Activated CD4-positive, alpha-beta T cell treated with anti-CD3 and anti-CD28 coated beads, Interleukin-2, amount 50 U/mL, for 16 hours (primary cell): ENCODE measurements around the gene COPZ2.
"Not testable (repeated sequence)": the region's sequence is repeated elsewhere in the genome, so short reads cannot be mapped to it uniquely, and the experiment has no call there.

Experiments
- DNase-seq: peaks from one replicate; pipeline ENCODE4 v3.0.0-alpha.2; 2020

COPZ2 gene

GRCh38 chr17:48055531-48056245, 18.1 kb upstream of the COPZ2 start:
- DNase-seq = peak; percentile 66

DNA sequence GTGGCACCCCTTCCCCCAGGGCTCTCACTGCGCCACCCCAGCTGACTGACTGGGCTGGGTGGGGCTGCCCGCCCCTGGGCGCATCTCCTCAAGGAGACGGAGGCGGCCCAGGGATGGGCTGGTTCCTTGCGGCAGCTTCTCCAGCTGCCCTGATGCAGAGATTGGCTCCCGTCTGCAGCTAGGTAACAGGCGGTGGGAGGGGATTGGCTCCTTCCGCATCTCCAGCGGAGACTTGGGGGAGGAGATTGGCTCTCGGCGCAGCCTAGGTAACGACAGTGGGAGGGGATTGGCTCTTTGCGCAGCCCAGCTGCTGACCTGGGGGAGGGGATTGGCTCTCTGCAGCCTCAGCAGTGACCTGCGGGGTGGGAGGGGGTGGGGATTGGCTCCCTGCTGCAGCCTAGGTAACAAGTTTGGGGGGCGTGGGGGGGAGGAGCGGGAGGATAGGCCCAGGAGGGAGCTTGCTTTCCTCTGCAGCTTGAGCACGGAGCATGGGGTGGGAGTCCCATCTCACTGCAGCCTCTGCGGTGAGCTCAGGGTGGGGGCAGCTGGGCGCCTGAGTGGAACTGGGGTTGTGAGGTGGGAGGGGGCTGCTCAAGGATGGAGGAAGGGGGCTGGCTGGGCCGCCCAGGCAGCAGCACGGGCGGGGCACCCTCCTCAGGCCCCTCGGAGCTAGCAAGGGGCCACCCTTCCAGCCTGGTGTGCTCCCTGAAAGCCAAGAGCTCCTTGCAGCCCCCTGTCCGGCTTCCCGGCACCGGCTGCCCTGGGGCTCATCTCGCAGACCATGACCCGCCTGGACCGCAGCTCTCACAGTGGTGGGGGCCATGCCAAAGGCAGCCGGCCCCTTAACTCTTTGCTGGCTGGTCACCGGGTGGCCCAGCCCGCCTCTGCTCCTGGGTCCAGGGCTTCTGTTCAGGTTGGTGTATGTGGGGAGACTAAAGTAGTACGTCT, 16.9 kb upstream of the COPZ2 start:
- no peak for DNase-seq

DNA sequence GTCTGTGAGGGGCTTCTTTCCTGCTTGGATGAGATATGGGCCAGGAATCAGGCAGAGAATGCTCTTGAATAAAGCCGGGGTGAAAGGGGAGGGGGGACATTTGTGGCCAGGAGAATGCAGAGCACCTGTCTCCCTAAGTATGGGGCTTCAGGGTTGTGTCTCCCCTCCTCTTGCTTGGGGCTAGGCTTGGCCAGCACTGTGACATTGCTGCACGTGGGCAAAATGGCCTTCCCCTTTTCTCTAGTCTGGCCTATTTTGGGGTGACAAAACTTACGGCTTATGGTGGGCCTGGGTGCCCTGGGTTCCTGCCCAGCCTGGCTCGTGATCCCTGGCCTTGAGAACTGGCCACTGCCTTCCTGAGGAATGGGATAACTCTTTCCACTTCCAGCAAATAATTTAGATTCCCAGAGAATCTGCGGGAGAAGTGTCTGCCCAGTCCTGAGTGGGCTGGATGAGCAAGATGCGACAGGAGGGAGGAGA, 16.2 kb upstream of the COPZ2 start:
- no peak for DNase-seq

GRCh38 chr17:48052956-48053757, 15.6 kb upstream of the COPZ2 start:
- no peak for DNase-seq

DNA sequence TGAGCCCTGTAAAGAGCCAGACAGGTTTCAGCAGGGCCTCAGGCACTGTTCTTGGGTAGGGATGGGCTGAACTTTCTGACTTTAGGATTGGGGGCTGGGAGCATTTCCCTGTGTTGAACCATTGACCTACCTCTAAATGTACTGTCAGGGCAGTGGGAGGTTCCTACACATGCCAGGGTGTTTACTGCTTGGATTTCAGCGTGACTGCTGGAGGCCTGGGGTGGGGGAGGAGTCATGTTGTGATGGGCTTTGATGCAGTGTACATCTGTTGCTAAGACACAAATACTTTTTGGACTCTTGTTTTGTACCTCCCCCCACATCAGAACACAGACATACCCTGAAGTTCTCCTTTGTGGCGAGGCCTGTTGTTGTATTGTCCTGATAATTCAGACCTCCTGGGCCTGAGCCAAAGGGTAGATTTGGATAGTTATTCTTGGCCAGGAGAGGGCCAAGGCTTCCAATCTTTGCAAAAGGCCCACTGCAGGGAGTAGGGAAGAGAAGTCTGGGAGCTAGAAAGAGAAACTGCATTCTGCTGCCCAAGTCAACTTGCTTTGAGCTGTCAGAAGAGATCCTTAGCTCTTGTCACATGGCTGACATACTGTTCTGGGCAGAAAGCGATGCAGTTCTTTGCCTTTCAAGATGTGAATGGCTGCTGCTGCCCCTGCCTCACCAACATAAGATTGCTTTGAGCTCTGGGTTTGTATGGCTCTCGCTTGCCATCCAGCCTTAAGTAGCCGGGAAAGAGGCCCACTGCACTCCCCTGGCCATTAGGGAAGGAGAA, 14.3 kb upstream of the COPZ2 start:
- no peak for DNase-seq

DNA sequence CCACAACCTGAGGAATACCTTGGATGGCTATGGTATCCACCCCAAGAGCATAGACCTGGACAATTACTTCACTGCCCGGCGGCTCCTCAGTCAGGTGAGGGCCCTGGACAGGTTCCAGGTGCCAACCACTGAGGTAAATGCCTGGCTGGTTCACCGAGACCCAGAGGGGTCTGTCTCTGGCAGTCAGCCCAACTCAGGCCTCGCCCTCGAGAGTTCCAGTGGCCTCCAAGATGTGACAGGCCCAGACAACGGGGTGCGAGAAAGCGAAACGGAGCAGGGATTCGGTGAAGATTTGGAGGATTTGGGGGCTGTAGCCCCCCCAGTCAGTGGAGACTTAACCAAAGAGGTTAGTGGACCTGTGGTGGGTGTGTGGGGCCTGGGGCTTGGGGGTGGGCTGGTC, 13.7 kb upstream of the COPZ2 start:
- no peak for DNase-seq

GRCh38 chr17:48048384-48049126, 11.0 kb upstream of the COPZ2 start:
- DNase-seq = peak; percentile 70

- DNase-seq = peak; percentile 100
Measured at GRCh38 chr17:48047741-48048383, 10.3 kb upstream of the COPZ2 start, which contains the start of gene NFE2L1. Gene NFE2L1 (plus strand): TSS chr17:48048359. CDS start chr17:48051119, 2,760 bp downstream.

- DNase-seq = no peak
Measured at GRCh38 chr17:48047113-48047740, 9.6 kb upstream of the COPZ2 start.

GRCh38 chr17:48046296-48046695, 8.7 kb upstream of the COPZ2 start:
- DNase-seq = no peak

DNA sequence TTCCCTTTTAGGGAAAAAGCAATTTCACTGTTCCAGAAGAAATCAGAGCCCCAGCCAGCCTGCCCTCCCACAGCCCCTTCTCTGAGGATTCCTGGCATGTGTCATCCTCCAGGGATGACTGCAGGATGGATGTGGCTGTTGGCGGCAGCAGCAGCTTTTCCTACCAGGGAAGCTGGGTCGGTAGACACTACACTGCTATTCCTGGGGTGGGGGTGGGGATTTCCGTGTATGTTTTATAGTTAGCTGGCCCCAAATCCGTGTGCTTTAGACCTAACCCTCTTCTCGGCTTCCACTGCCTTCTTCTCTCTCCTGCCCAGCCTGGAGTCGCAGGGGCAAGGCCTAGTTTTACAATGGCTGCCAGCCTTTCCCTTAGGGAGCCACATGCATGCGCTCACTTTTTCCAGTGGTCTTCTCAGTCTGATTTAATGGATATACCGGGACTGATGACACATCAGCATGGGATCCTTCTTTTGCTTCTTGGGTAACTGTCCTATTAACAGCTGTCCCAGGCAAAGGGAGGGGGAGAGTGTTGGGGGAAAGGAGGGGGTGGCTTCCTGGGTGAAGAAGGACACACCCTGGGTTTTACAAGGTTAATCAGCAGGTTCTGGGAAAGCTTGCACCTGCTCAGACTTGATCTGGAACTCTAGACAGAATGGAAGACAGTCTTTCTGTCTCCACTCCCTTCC, 7.9 kb upstream of the COPZ2 start:
- no peak for DNase-seq

GRCh38 chr17:48044851-48045250, 7.3 kb upstream of the COPZ2 start:
- DNase-seq = no peak

DNA sequence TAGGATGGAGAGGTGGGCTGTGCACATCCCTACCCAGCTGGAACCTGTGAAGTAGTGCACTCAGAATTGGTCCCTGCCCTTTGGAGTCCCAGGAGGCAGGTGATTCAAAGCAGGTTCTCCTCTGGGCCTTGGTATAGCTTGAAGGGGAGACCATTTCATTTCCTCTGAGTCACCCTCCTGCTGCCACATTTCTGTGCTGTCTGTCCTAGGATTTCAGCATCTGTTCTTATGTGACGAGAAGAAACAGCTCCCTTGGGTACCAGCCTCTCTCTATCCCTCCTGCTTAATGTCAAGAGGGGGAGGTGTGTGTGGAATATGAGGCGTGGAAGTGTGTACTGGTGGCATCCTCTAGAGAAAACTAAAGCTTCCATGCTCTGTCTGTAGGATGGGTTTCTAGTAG, 5.6 kb upstream of the COPZ2 start:
- no peak for DNase-seq

DNA sequence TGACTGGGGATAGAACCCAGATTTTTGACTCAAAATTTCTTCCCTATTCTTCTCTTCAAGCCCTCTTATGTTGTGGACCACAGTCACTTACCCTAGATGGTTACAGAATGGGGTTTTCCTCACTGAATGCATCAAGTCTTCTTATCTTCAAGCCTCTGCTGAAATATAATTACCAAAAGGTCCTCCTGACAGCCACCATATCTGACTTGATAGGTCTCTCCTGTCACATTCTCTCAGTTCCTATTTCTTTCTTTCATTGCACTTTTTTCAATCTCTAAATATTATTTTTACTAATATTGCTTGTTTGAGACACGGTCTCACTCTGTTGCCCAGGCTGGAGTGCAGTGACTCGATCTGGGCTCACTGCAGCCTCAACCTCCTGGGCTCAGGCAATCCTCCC, 1.1 kb upstream of the COPZ2 start:
- DNase-seq = no peak

GRCh38 chr17:48037838-48038323, 284 bp upstream of the COPZ2 start:
- no peak for DNase-seq

- no peak for DNase-seq
Measured at GRCh38 chr17:48036693-48037035, 933 bp downstream of the COPZ2 start.

- DNase-seq = not testable (repeated sequence)
Measured at GRCh38 chr17:48034734-48035133, 2.9 kb downstream of the COPZ2 start.

- no peak for DNase-seq
Measured at GRCh38 chr17:48031966-48032365, 5.6 kb downstream of the COPZ2 start.

DNA sequence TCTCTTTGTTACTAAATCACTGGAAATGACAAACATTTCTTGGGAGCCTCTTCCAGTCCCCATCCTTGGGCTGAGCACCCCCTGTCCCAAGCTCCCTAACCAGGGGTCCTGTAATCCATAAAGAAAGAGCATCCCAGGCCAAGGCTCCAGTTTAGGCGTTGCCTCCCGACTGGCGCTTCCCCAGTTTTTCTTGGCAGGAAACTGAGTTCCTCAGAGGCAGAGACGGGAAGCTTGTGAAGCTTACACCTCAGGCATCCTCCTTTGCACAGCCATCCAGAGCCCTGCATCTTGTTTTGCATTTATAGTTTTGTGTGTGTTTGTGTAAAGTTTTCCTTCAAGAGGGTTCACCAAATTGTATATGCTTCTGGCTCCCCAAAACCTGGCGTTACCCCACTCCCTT, 7.1 kb downstream of the COPZ2 start:
- no peak for DNase-seq

- DNase-seq = no peak
Measured at GRCh38 chr17:48028736-48029135, 8.9 kb downstream of the COPZ2 start.
